BLaER1 (cell line): Measurements from ENCODE around the gene HOTAIR.

Experiments
- H3K27ac ChIP-seq: shearing (Covaris generic); formaldehyde crosslinking; 2 replicates; pipeline ENCODE4 v1.8.1; 2022
- H3K27me3 ChIP-seq: shearing (Covaris generic); formaldehyde crosslinking; 2 replicates; pipeline ENCODE4 v1.8.1; 2022
- H3K36me3 ChIP-seq: shearing (Covaris generic); formaldehyde crosslinking; 2 replicates; pipeline ENCODE4 v1.8.1; 2022
- H3K4me1 ChIP-seq: shearing (Covaris generic); formaldehyde crosslinking; 2 replicates; pipeline ENCODE4 v1.8.1; 2022
- H3K4me2 ChIP-seq: shearing (Covaris generic); formaldehyde crosslinking; 2 replicates; pipeline ENCODE4 v1.8.1; 2022
- H3K4me3 ChIP-seq: shearing (Covaris generic); formaldehyde crosslinking; 2 replicates; pipeline ENCODE4 v1.8.1; 2022
- H3K9ac ChIP-seq: shearing (Covaris generic); formaldehyde crosslinking; 2 replicates; pipeline ENCODE4 v1.8.1; 2022
- H3K9me3 ChIP-seq: shearing (Covaris generic); formaldehyde crosslinking; 2 replicates; pipeline ENCODE4 v1.8.1; 2022
- H4K20me1 ChIP-seq: shearing (Covaris generic); formaldehyde crosslinking; 2 replicates; pipeline ENCODE4 v1.8.1; 2022
- Cebpa-rat ChIP-seq: shearing (Covaris generic); IDR thresholded peaks from 2 replicates; pipeline ENCODE4 v1.8.1; 2022

Gene HOTAIR

DNA sequence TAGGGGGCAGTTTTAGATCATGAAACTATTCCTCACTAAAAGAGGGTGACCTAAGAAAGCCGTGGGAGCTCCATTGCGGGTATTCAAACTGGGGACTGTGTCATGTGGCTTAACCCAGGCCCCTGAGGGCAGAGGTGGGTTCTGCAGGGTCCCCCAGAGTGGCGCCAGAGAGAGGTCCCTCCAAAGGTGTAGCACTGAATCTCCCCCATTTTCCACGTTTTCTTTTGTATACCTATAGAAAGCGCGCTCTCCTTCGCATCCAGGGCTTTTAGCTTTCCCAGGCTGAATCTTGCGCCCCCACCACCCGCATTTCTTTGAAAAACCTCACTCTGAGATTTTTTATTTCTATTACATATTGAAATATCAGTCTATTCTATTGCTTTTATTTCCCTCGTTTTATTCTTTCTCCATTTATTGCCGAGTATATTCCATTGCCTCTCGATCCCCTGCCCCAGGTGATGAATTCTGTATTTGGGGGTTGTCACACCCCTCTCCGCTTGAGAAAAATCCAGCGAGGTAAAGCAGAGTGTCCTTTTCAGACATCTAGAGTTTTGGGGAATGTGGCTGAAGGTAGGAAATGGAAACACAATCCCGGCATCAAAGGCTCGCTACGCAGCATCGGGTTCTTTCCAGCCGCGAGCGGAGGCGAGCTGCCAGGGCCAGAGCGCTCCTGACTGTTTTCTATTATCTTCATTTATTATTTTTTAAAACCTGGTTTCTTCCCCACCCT lies 37.0 kb downstream of the HOTAIR start:
- Histone ChIP-seq H3K4me2 (no peak overlapping the region), H3K4me3 (no peak overlapping the region), H4K20me1 (peaks cover 81% of the 10 kb centered on the region), H3K27me3 (peaks cover 100% of the 10 kb centered on the region), H3K9me3 (peaks cover 44% of the 10 kb centered on the region), H3K27ac (no peak overlapping the region), H3K9ac (no peak overlapping the region), H3K36me3 (no peaks in the 10 kb centered on the region), H3K4me1 (no peaks in the 10 kb centered on the region)
- no peak for TF ChIP-seq Cebpa-rat

DNA sequence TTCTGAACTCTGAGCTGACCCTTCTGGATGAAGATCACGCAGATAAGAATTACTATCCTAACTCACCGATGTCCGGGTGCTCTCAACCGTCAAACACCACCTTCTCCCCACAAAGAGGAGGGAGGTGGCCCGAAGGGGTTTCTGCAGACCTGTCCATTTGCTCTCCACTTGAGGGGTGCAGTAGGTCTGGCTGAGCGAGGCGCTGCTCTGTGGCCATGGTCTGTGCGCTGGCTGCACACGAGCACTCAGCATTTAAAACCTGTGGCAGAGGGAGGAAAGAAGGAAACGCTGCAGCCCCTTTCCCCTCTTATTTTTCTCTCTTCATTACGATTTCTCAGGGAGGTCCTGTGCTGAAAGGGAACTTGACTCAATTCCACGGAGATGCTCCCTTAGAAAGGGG lies 37.7 kb downstream of the HOTAIR start:
- Histone ChIP-seq H3K36me3 (no peaks in the 10 kb centered on the region), H4K20me1 (peaks cover 84% of the 10 kb centered on the region), H3K4me2 (no peak overlapping the region), H3K27me3 (peaks cover 100% of the 10 kb centered on the region), H3K27ac (no peak overlapping the region), H3K4me1 (no peaks in the 10 kb centered on the region), H3K9me3 (peaks cover 40% of the 10 kb centered on the region), H3K4me3 (no peak overlapping the region), H3K9ac (no peak overlapping the region)
- no peak for TF ChIP-seq Cebpa-rat

DNA sequence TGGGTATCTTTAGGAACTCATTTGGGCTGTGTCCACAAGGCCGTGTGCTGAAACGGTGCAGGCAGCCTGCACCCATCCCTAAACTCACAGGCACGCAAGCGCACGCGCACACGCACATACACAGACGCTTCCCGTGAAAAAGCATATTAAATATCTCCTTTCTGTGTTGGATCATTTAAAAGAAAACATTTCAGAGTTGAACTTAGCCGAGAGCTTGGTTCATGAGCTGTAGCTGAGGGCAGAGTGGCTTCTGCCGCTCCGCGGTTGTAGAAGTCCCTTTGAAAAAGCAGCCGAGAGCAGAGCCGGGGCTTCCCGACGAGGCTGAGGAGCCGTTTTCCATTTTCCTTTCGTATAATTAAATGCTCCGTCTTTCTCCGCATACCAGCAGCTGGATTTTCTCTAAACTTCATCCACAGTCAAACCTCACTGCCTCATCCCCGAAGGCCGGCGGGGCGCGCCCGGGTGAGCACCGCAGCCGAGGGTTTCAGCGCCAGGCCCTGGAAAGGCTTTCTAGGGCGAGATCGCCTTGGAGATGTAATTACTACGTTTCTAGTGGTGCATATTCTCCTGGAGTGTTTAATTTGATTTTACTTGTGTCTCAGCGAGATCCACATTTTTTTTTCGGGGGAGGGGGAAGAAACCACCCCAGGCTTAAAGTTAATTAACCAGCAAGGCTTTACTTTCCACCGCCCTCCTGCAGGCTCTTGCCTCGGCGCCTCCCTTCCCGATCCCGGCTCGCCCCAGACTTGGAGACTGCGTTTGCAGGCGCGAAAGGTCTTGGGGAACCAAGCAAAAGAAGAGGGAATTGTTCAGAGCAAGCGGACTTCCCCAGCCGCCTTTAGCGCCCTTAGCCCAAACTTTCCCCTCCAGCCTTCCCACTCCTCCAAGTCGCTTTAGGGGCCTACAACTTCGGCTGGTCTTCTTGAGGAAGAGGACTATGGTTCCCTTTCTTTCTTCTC lies 39.1 kb downstream of the HOTAIR start:
- TF ChIP-seq Cebpa-rat = no peak
- H3K36me3 ChIP-seq = no peaks in the 10 kb centered on the region
- peaks cover 44% of the 10 kb centered on the region for H3K9me3 ChIP-seq
- H3K27ac ChIP-seq = no peak overlapping the region
- no peak overlapping the region for H3K9ac ChIP-seq
- H4K20me1 ChIP-seq = peaks cover 92% of the 10 kb centered on the region
- no peaks in the 10 kb centered on the region for H3K4me1 ChIP-seq
- no peak overlapping the region for H3K4me2 ChIP-seq
- H3K27me3 ChIP-seq = peaks cover 100% of the 10 kb centered on the region
- no peak overlapping the region for H3K4me3 ChIP-seq

DNA sequence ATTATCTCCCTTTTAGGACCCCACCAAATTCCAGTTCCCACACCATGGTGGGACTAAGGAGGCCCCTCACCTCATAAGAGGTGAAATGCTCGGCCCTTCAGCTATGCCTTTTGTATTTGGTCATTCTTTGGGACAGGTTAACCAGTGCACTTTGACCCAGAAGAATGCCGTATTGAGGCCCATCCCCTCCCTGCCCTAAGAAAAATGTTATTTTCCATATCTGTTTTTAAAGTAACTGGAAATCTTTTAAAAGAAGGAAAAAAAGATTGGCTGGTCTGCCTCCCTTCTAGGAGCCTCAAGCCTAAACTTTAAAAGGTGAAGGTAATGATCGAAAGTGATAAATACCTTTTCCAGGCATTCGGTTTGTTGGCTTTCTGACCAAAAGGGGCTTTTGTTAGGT lies 41.8 kb downstream of the HOTAIR start:
- Histone ChIP-seq H3K27me3 (peaks cover 100% of the 10 kb centered on the region), H4K20me1 (peaks cover 87% of the 10 kb centered on the region), H3K4me1 (no peaks in the 10 kb centered on the region), H3K4me3 (no peak overlapping the region), H3K27ac (no peak overlapping the region), H3K9ac (no peak overlapping the region), H3K36me3 (no peaks in the 10 kb centered on the region), H3K4me2 (no peak overlapping the region), H3K9me3 (peaks cover 43% of the 10 kb centered on the region)
- no peak for TF ChIP-seq Cebpa-rat

DNA sequence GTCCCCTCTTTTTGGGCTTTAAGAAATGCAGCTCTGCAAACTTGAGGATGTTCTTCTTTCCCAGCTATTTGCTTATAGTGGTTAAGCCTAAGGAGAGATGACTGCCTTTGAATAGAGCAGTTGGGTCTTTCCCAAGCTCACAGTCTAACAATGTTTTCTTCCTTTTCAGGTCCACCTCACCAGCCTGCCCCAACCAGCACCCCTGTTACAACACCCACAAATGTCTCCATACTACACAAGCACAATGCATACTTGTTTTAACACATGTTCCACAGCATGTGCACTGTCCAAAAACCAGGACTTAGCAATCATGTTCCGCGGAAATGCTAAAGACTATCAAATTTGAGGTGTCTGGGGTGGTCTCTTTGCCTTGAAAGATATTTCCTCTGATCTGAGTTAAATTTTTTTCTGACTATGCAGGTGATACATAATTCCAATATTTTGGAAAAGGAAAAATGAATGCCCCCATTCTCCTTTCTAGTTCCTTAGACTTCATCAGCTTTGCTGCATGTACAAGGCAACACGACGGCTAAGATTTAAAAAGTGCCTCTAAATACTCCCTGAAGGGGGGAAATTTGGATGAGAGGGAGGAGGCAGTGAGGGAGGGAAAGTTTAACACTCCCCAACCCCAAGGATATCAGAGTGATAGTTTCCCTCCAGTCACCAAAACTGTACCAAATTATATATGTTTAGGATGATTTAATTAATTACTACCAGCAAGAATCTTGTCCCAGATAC lies 42.7 kb downstream of the HOTAIR start:
- Histone ChIP-seq H3K9ac (no peak overlapping the region), H3K4me2 (no peak overlapping the region), H3K4me1 (no peaks in the 10 kb centered on the region), H3K4me3 (no peak overlapping the region), H3K9me3 (peaks cover 50% of the 10 kb centered on the region), H3K27me3 (peaks cover 100% of the 10 kb centered on the region), H4K20me1 (peaks cover 87% of the 10 kb centered on the region), H3K36me3 (no peaks in the 10 kb centered on the region), H3K27ac (no peak overlapping the region)
- TF ChIP-seq Cebpa-rat = no peak

DNA sequence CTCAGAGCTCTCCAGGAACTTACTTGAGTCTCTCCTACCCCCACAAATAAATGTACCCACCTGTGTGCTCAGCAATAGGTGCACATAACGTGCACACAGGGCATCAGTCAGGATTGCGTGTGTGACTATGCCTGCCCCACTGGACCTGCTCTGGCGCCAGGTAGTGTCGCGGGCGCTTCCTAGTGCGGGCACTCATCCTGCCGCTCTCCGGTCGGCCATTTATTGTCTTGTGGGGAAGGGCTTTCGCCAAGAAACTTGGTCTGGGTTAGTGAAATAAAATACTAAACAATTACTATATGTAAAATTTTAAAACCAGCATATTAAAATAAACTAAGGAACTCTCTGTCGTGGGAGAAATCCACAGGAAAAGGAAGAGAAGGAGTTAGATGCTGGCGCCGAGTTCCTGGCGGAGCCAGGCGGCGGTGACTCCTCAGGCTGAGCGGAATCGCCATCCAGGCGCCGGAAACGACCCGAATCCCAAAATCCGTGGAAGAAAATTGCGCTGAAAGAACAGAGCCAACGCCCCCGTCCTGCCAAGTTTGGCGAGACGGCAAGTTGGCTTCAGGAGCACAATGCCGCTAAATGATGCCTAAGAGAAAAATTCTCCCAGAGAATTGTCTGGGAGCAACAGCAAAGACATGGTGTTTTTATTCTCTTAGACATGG lies 44.0 kb downstream of the HOTAIR start:
- Histone ChIP-seq H3K4me3 (no peak overlapping the region), H3K4me1 (no peaks in the 10 kb centered on the region), H3K9me3 (peaks cover 54% of the 10 kb centered on the region), H3K27me3 (peaks cover 100% of the 10 kb centered on the region), H3K4me2 (no peak overlapping the region), H3K36me3 (no peaks in the 10 kb centered on the region), H3K27ac (no peak overlapping the region), H4K20me1 (peaks cover 82% of the 10 kb centered on the region), H3K9ac (no peak overlapping the region)
- TF ChIP-seq Cebpa-rat = no peak

DNA sequence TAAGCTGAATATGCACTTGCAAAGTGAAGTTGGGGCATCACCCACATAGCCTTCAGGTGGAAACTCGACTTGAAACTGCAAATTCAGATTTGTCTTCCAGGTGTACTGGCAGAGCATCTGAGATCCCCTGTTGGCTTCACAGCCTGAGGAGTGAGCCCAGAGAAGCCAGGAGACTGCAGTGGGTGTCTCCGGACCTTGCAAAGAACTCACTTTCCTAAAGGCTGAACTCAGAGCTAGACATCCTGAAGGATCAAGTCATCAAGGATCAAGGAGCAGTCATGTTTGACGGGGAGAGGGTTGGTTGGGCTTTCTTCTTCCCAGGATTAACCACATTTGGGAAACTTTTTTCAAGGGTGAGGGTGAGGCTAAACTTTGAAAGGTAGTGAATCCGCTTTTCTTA lies 45.2 kb downstream of the HOTAIR start:
- Histone ChIP-seq H3K4me2 (no peak overlapping the region), H4K20me1 (peaks cover 70% of the 10 kb centered on the region; the same call in 1 of the 2 replicates), H3K4me1 (no peaks in the 10 kb centered on the region), H3K27me3 (peaks cover 100% of the 10 kb centered on the region), H3K4me3 (no peak overlapping the region), H3K27ac (no peak overlapping the region), H3K9me3 (peaks cover 54% of the 10 kb centered on the region), H3K36me3 (no peaks in the 10 kb centered on the region), H3K9ac (no peak overlapping the region)
- no peak for TF ChIP-seq Cebpa-rat

DNA sequence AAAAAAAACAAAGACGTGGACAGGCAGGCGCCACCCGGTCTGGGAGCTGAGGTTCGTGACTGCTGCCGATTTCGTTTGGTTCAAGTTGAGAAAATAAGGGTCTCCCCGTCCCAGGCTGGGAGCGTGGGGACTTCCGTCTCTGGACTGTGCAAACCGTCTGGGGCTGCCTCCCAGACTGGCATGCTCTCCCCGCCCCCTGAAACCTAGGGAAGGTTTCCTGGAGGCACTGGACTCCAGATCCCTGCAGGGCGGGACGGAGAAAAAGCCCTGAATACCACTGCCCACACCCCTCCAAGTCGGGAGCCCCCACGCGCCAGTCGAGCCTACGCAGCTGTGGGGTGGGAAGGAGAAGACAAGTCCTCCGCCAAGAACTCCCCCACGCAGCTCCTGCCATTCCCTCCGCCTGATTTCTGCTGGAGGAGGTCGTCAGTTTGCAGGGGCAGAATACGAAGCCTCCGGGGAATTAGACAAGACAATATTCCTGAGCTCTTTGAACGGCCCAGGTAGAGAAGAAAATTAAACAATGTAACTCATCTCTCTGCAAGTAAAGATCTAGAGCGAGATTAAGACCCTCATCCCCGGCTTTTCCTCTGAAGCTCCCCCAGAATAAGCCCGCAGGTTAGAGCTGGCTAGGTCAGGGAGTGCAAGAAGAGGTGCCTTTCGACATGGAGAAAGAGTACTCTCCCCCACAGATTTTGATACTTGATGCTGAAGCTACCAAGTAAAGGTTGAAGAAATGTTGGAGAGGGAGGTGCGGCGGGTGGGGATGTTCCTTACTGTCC lies 46.5 kb downstream of the HOTAIR start:
- peaks cover 57% of the 10 kb centered on the region; the same call in 1 of the 2 replicates for H4K20me1 ChIP-seq
- H3K27ac ChIP-seq = no peak overlapping the region
- no peak overlapping the region for H3K9ac ChIP-seq
- H3K9me3 ChIP-seq = peaks cover 44% of the 10 kb centered on the region
- H3K27me3 ChIP-seq = peaks cover 100% of the 10 kb centered on the region
- TF ChIP-seq Cebpa-rat = no peak
- H3K4me3 ChIP-seq = no peak overlapping the region
- H3K36me3 ChIP-seq = no peaks in the 10 kb centered on the region
- no peaks in the 10 kb centered on the region for H3K4me1 ChIP-seq
- no peak overlapping the region for H3K4me2 ChIP-seq
